HCT116 (cell line): ENCODE measurements around the gene LACTBL1. TPM values are rescaled to one million over a fixed set of nuclear protein-coding genes. Genes with fewer than 3 reads are reported as not detected.
"Not testable (repeated sequence)": the region's sequence is repeated elsewhere in the genome, so short reads cannot be mapped to it uniquely, and the experiment has no call there.

Source experiments
- ATAC-seq: fragments of 200-7000 bp; cut with Tn5 transposase; 2 replicates; pipeline ENCODE4 v1.9.1; 2020; ENCODE audit warnings: mild to moderate bottlenecking, moderate library complexity
- BruUV-seq: library from RNA; stranded (reverse); fragments of 400-500 nt; replicated peaks from 2 replicates; lab custom pipeline; 2021; lab: Mats Ljungman, UMichigan
- CTCF ChIA-PET: fragments of 300-600 bp; sonication (Branson Sonifier 250); formaldehyde crosslinking; loops from one replicate; lab custom pipeline; 2021; ENCODE audit warnings: antibody characterized with exemption; lab: Charles Lee
- POLR2A ChIA-PET: fragments of 300-600, 350-600 bp; sonication (Branson Sonifier 250); formaldehyde crosslinking; loops from one replicate; lab custom pipeline; 2021; ENCODE audit warnings: antibody characterized with exemption; lab: Charles Lee
- RAD21 ChIA-PET, 2 experiments: fragments of 300-600 bp; sonication (Branson Sonifier 250); formaldehyde crosslinking; loops; one replicate each; lab custom pipeline; 2023; ENCODE audit warnings: low total read pairs in 2 of 2; ENCODE audit not compliant: uncharacterized antibody in 2 of 2, unreplicated experiment in 2 of 2, low non-redundant PET in 1 of 2; lab: Charles Lee
- DNase-seq: peaks from one replicate; pipeline ENCODE4 v3.0.0-alpha.2; 2010; ENCODE audit warnings: low read depth, low spot score
- H2AFZ ChIP-seq: fragments of 200-600 bp; shearing (Covaris generic), sonication (generic); 2 replicates; pipeline ENCODE4 v1.6.1; 2017; ENCODE audit warnings: low read depth, mixed run types, mixed read lengths, antibody characterized with exemption, low read length; ENCODE audit not compliant: poor library complexity, severe bottlenecking
- H3K27ac ChIP-seq: 2 replicates; pipeline ENCODE4 v1.5.1; 2012; ENCODE audit warnings: low read depth, low read length
- H3K27me3 ChIP-seq: fragments of 200-600 bp; sonication (generic); 2 replicates; pipeline ENCODE4 v1.6.1; 2016; ENCODE audit warnings: mixed run types, low read length, mixed read lengths; ENCODE audit not compliant: insufficient read depth
- H3K36me3 ChIP-seq, 2 experiments: fragments of 200-500 bp in 1 of 2; fragments of 200-600 bp in 1 of 2; sonication (Bioruptor generic) in 1 of 2; sonication (generic) in 1 of 2; 2 replicates each; pipeline versions ENCODE4 v1.5.1 to v1.6.1; 2014 to 2016; ENCODE audit warnings: low read length in 2 of 2, inconsistent platforms in 1 of 2, mixed read lengths in 1 of 2, mixed run types in 1 of 2; ENCODE audit not compliant: insufficient read depth in 2 of 2, control insufficient read depth in 1 of 2
- H3K4me1 ChIP-seq, 2 experiments: fragments of 200-600 bp in 1 of 2; sonication (generic) in 1 of 2; 2 replicates each; pipeline versions ENCODE4 v1.5.1 to v1.6.1; 2012 to 2017; ENCODE audit warnings: low read length in 2 of 2, inconsistent platforms in 1 of 2, mild to moderate bottlenecking in 1 of 2, mixed read lengths in 1 of 2, mixed run types in 1 of 2, moderate library complexity in 1 of 2; ENCODE audit not compliant: insufficient read depth in 2 of 2, control insufficient read depth in 1 of 2
- H3K4me2 ChIP-seq: fragments of 200-600 bp; sonication (generic); 2 replicates; pipeline ENCODE4 v1.6.1; 2017; ENCODE audit warnings: mixed run types, low read length, mixed read lengths
- H3K4me3 ChIP-seq, 2 experiments: fragments of 200-600 bp in 1 of 2; sonication (generic) in 1 of 2; replicated peaks in 1 of 2; 2 replicates each; pipeline ENCODE4 v1.5.1; 2011 to 2016; ENCODE audit warnings: low read length in 2 of 2, control low read depth in 1 of 2, low read depth in 1 of 2, mild to moderate bottlenecking in 1 of 2, mixed read lengths in 1 of 2, mixed run types in 1 of 2
- H3K79me2 ChIP-seq: fragments of 200-600 bp; sonication (generic); 2 replicates; pipeline ENCODE4 v1.6.1; 2017; ENCODE audit warnings: mild to moderate bottlenecking, mixed run types, low read length, moderate library complexity, mixed read lengths; ENCODE audit not compliant: insufficient read depth
- H3K9ac ChIP-seq: fragments of 200-600 bp; sonication (generic); 2 replicates; pipeline ENCODE4 v1.6.1; 2016; ENCODE audit warnings: low read length, mixed read lengths
- H3K9me2 ChIP-seq: fragments of 200-600 bp; sonication (generic), shearing (Covaris generic); 2 replicates; pipeline ENCODE4 v1.6.1; 2017; ENCODE audit warnings: mixed run types, mild to moderate bottlenecking, moderate library complexity; ENCODE audit not compliant: insufficient read depth
- H3K9me3 ChIP-seq, 2 experiments: fragments of 200-500 bp in 1 of 2; fragments of 200-600 bp in 1 of 2; sonication (Bioruptor generic) in 1 of 2; sonication (generic) in 1 of 2; 2 replicates each; pipeline ENCODE4 v1.6.1; 2014 to 2017; ENCODE audit warnings: low read length in 2 of 2, mixed read lengths in 2 of 2, inconsistent platforms in 1 of 2, low read depth in 1 of 2, mild to moderate bottlenecking in 1 of 2, mixed run types in 1 of 2, moderate library complexity in 1 of 2; ENCODE audit not compliant: control insufficient read depth in 1 of 2, insufficient read depth in 1 of 2
- H4K20me1 ChIP-seq: fragments of 200-600 bp; sonication (generic), shearing (Covaris generic); 2 replicates; pipeline ENCODE4 v1.6.1; 2017; ENCODE audit warnings: mixed run types, mild to moderate bottlenecking, moderate library complexity; ENCODE audit not compliant: insufficient read depth
- CBX3 ChIP-seq: IDR thresholded peaks from 2 replicates; pipeline ENCODE4 v1.6.1; 2012; ENCODE audit warnings: low read depth
- EGR1 ChIP-seq: IDR thresholded peaks from 2 replicates; pipeline ENCODE4 v1.6.1; 2012; ENCODE audit warnings: low read depth
- ELF1 ChIP-seq: IDR thresholded peaks from 2 replicates; pipeline ENCODE4 v1.6.1; 2012; ENCODE audit warnings: low read depth, borderline replicate concordance
- EZH2 ChIP-seq: fragments of 200-600 bp; sonication (generic); IDR thresholded peaks from 2 replicates; pipeline ENCODE4 v1.6.1; 2017; ENCODE audit warnings: antibody characterized with exemption, mixed run types
- POLR2AphosphoS5 ChIP-seq: IDR thresholded peaks from 2 replicates; pipeline ENCODE4 v1.6.1; 2011; ENCODE audit warnings: mild to moderate bottlenecking, low read depth, low read length, moderate library complexity
- SIN3A ChIP-seq: IDR thresholded peaks from 2 replicates; pipeline ENCODE4 v1.6.1; 2012; ENCODE audit warnings: low read depth
- SRF ChIP-seq: IDR thresholded peaks from 2 replicates; pipeline ENCODE4 v1.6.1; 2012; ENCODE audit warnings: low read depth
- ZFX ChIP-seq: fragments of 450-650 bp; IDR thresholded peaks from 2 replicates; pipeline ENCODE4 v1.6.1; 2017
- ZNF274 ChIP-seq: fragments of 200-500 bp; sonication (Bioruptor generic); IDR thresholded peaks from 2 replicates; pipeline ENCODE4 v1.6.1; 2014; ENCODE audit warnings: mild to moderate bottlenecking, low read depth, low read length, inconsistent platforms
- intact Hi-C: fragments of 100-400 bp; cut with micrococcal nuclease; formaldehyde crosslinking; loops from 2 replicates; pipeline ENCODE4 v1.10.0; 2022
- total RNA-seq: library from RNA; stranded (reverse); gene quantifications from one replicate; pipeline ENCODE4 v1.2.1, GENCODE V29; 2021; ENCODE audit not compliant: unreplicated experiment
- TF ChIP-seq, protein P1 (sequence below): IDR thresholded peaks from 2 replicates; pipeline ENCODE4 v1.6.1; 2011; ENCODE audit warnings: mild to moderate bottlenecking, low read length, moderate library complexity; ENCODE audit not compliant: insufficient replicate concordance; ENCODE audit errors: extremely low read depth
- TF ChIP-seq, protein P2 (sequence below): IDR thresholded peaks from 2 replicates; pipeline ENCODE4 v1.6.1; 2012; ENCODE audit warnings: low read depth
- TF ChIP-seq, protein P3 (sequence below): IDR thresholded peaks from 2 replicates; pipeline ENCODE4 v1.6.1; 2012

The LACTBL1 gene
- total RNA-seq, 1 experiment from 2014 or later = not detected

DNA sequence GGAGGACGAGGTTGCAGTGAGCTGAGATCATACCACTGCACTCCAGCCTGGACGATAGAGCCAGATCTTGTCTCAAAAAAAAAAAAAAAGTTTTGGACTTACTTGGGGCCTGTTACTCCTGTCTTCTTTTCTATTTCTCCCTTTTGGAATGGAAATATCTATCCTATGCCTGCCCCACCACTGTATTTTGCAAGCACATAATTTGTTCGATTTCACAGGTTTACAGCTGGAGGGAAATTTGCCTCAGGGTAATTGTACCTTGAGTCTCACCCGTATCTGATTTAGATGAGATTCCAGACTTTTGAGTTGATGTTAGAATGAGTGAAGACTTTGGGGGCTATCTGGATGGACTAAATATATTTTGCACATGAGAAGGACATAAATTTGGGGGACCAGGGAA is 34.4 kb upstream of the LACTBL1 start (continued):
- TF ChIP-seq, protein P1, sequence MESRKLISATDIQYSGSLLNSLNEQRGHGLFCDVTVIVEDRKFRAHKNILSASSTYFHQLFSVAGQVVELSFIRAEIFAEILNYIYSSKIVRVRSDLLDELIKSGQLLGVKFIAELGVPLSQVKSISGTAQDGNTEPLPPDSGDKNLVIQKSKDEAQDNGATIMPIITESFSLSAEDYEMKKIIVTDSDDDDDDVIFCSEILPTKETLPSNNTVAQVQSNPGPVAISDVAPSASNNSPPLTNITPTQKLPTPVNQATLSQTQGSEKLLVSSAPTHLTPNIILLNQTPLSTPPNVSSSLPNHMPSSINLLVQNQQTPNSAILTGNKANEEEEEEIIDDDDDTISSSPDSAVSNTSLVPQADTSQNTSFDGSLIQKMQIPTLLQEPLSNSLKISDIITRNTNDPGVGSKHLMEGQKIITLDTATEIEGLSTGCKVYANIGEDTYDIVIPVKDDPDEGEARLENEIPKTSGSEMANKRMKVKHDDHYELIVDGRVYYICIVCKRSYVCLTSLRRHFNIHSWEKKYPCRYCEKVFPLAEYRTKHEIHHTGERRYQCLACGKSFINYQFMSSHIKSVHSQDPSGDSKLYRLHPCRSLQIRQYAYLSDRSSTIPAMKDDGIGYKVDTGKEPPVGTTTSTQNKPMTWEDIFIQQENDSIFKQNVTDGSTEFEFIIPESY = no peak
- no peak for TF ChIP-seq POLR2AphosphoS5

DNA sequence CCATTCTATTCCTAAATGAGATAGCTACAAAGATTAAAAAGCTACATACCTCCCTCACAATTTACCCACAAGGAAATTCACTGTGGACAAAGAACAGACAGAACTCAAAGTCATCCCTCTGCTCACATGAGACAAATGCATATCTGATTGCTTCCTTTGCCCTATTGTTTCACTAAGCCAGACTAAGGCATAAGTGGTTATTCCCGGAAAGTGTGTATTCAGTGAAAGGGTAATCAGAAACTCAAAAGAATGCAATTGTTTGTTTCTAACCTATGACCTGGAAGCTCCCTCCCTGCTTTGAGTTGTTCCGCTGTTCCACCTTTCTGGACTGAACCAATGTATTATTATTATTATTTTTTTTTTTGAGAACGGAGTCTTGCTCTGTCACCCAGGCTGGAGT is 32.1 kb upstream of the LACTBL1 start:
- H3K27me3 ChIP-seq, DNase-seq, POLR2A ChIA-PET, intact Hi-C loops, H3K4me2 ChIP-seq, H3K4me3 ChIP-seq, RAD21 ChIA-PET, CTCF ChIA-PET, H3K36me3 ChIP-seq, H3K9me2 ChIP-seq, H3K9ac ChIP-seq, H4K20me1 ChIP-seq, H3K9me3 ChIP-seq, BruUV-seq, ATAC-seq, H3K27ac ChIP-seq, H2AFZ ChIP-seq, H3K4me1 ChIP-seq, H3K79me2 ChIP-seq: not testable (repeated sequence)

DNA sequence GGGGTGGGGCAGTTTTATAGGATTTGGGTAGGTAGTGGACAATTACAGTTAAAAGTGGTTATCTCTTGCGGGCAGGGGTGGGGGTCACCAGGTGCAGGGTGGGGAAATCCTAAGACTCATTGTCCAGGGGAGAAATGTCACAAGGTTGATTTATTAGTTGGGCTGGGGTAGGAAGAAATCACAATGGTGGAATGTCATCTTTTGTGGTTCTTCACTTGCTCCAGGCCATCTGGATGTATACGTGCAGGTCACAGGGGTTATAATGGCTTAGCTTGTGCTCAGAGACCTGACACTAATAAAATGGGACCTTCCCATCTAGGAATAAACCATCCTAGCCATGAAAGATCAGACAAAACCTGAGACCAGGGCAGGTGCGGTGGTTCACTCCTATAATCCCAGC is 31.4 kb upstream of the LACTBL1 start:
- Histone ChIP-seq H2AFZ (no peak overlapping the region), H3K36me3 (no peaks in the 10 kb centered on the region), H3K27ac (no peak overlapping the region), H3K9me2 (no peaks in the 10 kb centered on the region), H3K4me1 (no peaks in the 10 kb centered on the region), H3K4me3 (no peak overlapping the region), H3K9ac (no peak overlapping the region), H3K9me3 (peaks cover 0 to 3% of the 10 kb centered on the region in 2 experiments; a peak in 1 of 4 replicates), H3K79me2 (no peaks in the 10 kb centered on the region), H4K20me1 (no peaks in the 10 kb centered on the region), H3K4me2 (no peak overlapping the region), H3K27me3 (no peaks in the 10 kb centered on the region)
- no TSS peak for BruUV-seq
- ATAC-seq (no peak), DNase-seq (no peak)
- TF ChIP-seq POLR2AphosphoS5 (no peak), EGR1 (no peak), ELF1 (no peak), SIN3A (no peak), CBX3 (no peak), SRF (no peak), ZFX (no peak), EZH2 (no peak), ZNF274 (no peak)
- TF ChIP-seq, protein P2, sequence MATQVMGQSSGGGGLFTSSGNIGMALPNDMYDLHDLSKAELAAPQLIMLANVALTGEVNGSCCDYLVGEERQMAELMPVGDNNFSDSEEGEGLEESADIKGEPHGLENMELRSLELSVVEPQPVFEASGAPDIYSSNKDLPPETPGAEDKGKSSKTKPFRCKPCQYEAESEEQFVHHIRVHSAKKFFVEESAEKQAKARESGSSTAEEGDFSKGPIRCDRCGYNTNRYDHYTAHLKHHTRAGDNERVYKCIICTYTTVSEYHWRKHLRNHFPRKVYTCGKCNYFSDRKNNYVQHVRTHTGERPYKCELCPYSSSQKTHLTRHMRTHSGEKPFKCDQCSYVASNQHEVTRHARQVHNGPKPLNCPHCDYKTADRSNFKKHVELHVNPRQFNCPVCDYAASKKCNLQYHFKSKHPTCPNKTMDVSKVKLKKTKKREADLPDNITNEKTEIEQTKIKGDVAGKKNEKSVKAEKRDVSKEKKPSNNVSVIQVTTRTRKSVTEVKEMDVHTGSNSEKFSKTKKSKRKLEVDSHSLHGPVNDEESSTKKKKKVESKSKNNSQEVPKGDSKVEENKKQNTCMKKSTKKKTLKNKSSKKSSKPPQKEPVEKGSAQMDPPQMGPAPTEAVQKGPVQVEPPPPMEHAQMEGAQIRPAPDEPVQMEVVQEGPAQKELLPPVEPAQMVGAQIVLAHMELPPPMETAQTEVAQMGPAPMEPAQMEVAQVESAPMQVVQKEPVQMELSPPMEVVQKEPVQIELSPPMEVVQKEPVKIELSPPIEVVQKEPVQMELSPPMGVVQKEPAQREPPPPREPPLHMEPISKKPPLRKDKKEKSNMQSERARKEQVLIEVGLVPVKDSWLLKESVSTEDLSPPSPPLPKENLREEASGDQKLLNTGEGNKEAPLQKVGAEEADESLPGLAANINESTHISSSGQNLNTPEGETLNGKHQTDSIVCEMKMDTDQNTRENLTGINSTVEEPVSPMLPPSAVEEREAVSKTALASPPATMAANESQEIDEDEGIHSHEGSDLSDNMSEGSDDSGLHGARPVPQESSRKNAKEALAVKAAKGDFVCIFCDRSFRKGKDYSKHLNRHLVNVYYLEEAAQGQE = no peak
- TF ChIP-seq, protein P3, sequence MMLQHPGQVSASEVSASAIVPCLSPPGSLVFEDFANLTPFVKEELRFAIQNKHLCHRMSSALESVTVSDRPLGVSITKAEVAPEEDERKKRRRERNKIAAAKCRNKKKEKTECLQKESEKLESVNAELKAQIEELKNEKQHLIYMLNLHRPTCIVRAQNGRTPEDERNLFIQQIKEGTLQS = no peak
- ChIA-PET CTCF (no interaction called here), RAD21 (no interaction called here), POLR2A (no interaction called here)
- intact Hi-C loops = no loop called here
